GM23338 (cell line): ENCODE data around the gene TPT1. TPM values are rescaled to one million over a fixed set of nuclear protein-coding genes. Genes with fewer than 3 reads are reported as not detected.
A peak's percentile ranks its signal among the peaks of the same experiment; 100 is the strongest.
"Not testable (repeated sequence)": the region's sequence is repeated elsewhere in the genome, so short reads cannot be mapped to it uniquely, and the experiment has no call there.

Experiments used
- ATAC-seq: fragments of 200-7000 bp; cut with Tn5 transposase; 3 replicates; pipeline ENCODE4 v1.9.1; 2020
- DNase-seq: peaks from one replicate; pipeline ENCODE4 v3.0.0-alpha.2; 2015; ENCODE audit warnings: low spot score
- H2AFZ ChIP-seq: fragments of 200-600 bp; sonication (generic); 2 replicates; pipeline ENCODE4 v1.8.0; 2016; ENCODE audit warnings: antibody characterized with exemption, mild to moderate bottlenecking, moderate library complexity
- H3F3A ChIP-seq: fragments of 200-600 bp; sonication (generic); replicated peaks from 2 replicates; pipeline ENCODE4 v1.8.0; 2017; ENCODE audit warnings: antibody characterized with exemption, mixed run types, low read depth
- H3K27ac ChIP-seq: fragments of 200-600 bp; sonication (generic); 2 replicates; pipeline ENCODE4 v1.6.1; 2016; ENCODE audit warnings: low read depth
- H3K27me3 ChIP-seq: fragments of 200-600 bp; sonication (generic); 2 replicates; pipeline ENCODE4 v1.8.0; 2016; ENCODE audit warnings: mild to moderate bottlenecking, mixed run types, moderate library complexity; ENCODE audit not compliant: insufficient read depth
- H3K36me3 ChIP-seq: fragments of 200-600 bp; sonication (generic); 2 replicates; pipeline ENCODE4 v1.8.0; 2016; ENCODE audit warnings: mild to moderate bottlenecking; ENCODE audit not compliant: insufficient read depth
- H3K4me1 ChIP-seq: fragments of 200-600 bp; sonication (generic); 2 replicates; pipeline ENCODE4 v1.8.0; 2016; ENCODE audit warnings: mild to moderate bottlenecking, moderate library complexity; ENCODE audit not compliant: insufficient read depth
- H3K4me2 ChIP-seq: fragments of 200-600 bp; sonication (generic); 2 replicates; pipeline ENCODE4 v1.7.1; 2017; ENCODE audit warnings: mixed run types
- H3K4me3 ChIP-seq: fragments of 200-600 bp; sonication (generic); 2 replicates; pipeline ENCODE4 v1.6.1; 2016; ENCODE audit warnings: mixed run types
- H3K79me2 ChIP-seq: fragments of 200-600 bp; sonication (generic); replicated peaks from 2 replicates; pipeline ENCODE4 v1.8.0; 2017; ENCODE audit warnings: mild to moderate bottlenecking; ENCODE audit not compliant: insufficient read depth
- H3K9me2 ChIP-seq: fragments of 200-600 bp; sonication (generic); 2 replicates; pipeline ENCODE4 v1.8.0; 2017; ENCODE audit not compliant: insufficient read depth
- H4K20me1 ChIP-seq: fragments of 200-600 bp; sonication (generic); replicated peaks from 2 replicates; pipeline ENCODE4 v1.8.0; 2017; ENCODE audit warnings: mild to moderate bottlenecking; ENCODE audit not compliant: insufficient read depth
- H3K27ac Mint-ChIP-seq: 2 replicates; pipeline ENCODE4 v1.8.0; 2020; ENCODE audit warnings: inconsistent platforms, mild to moderate bottlenecking, moderate library complexity, mixed read lengths
- H3K27me3 Mint-ChIP-seq: 3 replicates; pipeline ENCODE4 v1.8.0; 2022; ENCODE audit warnings: low read depth, mild to moderate bottlenecking, moderate library complexity, mixed read lengths, inconsistent platforms; ENCODE audit not compliant: insufficient read depth, poor library complexity
- H3K36me3 Mint-ChIP-seq: 3 replicates; pipeline ENCODE4 v1.8.0; 2021; ENCODE audit warnings: low read depth, mild to moderate bottlenecking, inconsistent platforms, moderate library complexity, mixed read lengths
- H3K4me1 Mint-ChIP-seq: 3 replicates; pipeline ENCODE4 v1.8.0; 2020; ENCODE audit warnings: mild to moderate bottlenecking, inconsistent platforms, mixed read lengths
- H3K4me3 Mint-ChIP-seq: 3 replicates; pipeline ENCODE4 v1.8.0; 2021; ENCODE audit warnings: moderate library complexity, mild to moderate bottlenecking, inconsistent platforms, mixed read lengths
- H3K9me3 Mint-ChIP-seq: 3 replicates; pipeline ENCODE4 v1.8.0; 2020; ENCODE audit warnings: moderate library complexity, mild to moderate bottlenecking, inconsistent platforms, mixed read lengths
- CREB1 ChIP-seq: fragments of 250-450 bp; sonication (Bioruptor Pico); IDR thresholded peaks from 2 replicates; pipeline ENCODE4 v1.5.0; 2020; ENCODE audit warnings: low read depth, mild to moderate bottlenecking, moderate library complexity
- ETS1 ChIP-seq: IDR thresholded peaks from 2 replicates; pipeline ENCODE4 v1.6.1; 2016; ENCODE audit warnings: antibody characterized with exemption
- EZH2 ChIP-seq: fragments of 200-600 bp; sonication (generic); IDR thresholded peaks from one replicate; pipeline ENCODE4 v1.8.0; 2017; ENCODE audit warnings: antibody characterized with exemption, mild to moderate bottlenecking, low read depth; ENCODE audit not compliant: unreplicated experiment
- EZH2phosphoT487 ChIP-seq: fragments of 200-600 bp; sonication (generic); IDR thresholded peaks from one replicate; pipeline ENCODE4 v1.8.1; 2018; ENCODE audit warnings: antibody characterized with exemption; ENCODE audit not compliant: unreplicated experiment
- JUNB ChIP-seq: IDR thresholded peaks from one replicate; pipeline ENCODE4 v1.6.1; 2016; ENCODE audit warnings: antibody characterized with exemption; ENCODE audit not compliant: unreplicated experiment
- NANOG ChIP-seq: IDR thresholded peaks from 2 replicates; pipeline ENCODE4 v1.6.1; 2016; ENCODE audit warnings: antibody characterized with exemption, borderline replicate concordance
- POLR2AphosphoS5 ChIP-seq: IDR thresholded peaks from 2 replicates; pipeline ENCODE4 v1.6.1; 2016; ENCODE audit warnings: antibody characterized with exemption, low read depth
- ZNF331 ChIP-seq: fragments of 250-450 bp; sonication (Bioruptor Pico); IDR thresholded peaks from 2 replicates; pipeline ENCODE4 v1.5.0; 2020; ENCODE audit warnings: low read depth, mild to moderate bottlenecking, moderate library complexity
- long read RNA-seq: library from polyadenylated mRNA; unstranded; transcript quantifications from one replicate; pipeline ENCODE4 v2.0.0, GENCODE V29; 2020; ENCODE audit not compliant: unreplicated experiment
- polyA plus RNA-seq: library from polyadenylated mRNA; unstranded; fragments of >200 nt; fragmentation: Nextera tagmentation; extraction: Ambion mirVana; gene quantifications from 2 replicates; pipeline ENCODE4 v1.2.1, GENCODE V29; 2016
- total RNA-seq: library from RNA; depleted of rRNA; stranded (reverse); fragments of >200 nt; shearing (Covaris generic); gene quantifications from 2 replicates; pipeline ENCODE4 v1.2.3, GENCODE V29; 2014; rRNA removed
- TF ChIP-seq, protein P1 (sequence below): IDR thresholded peaks from one replicate; pipeline ENCODE4 v1.6.1; 2018; ENCODE audit warnings: antibody characterized with exemption; ENCODE audit not compliant: unreplicated experiment

The TPT1 gene
- total RNA-seq (1,385 and 1,395 TPM in 2 replicates), polyA plus RNA-seq (2,519 and 3,116 TPM in 2 replicates)
- long read RNA-seq, full-length matches to known transcripts = 2,761 of 2,843 reads
- long read RNA-seq, partial matches to known transcripts = 42 of 2,843 reads
- long read RNA-seq, other reads (novel, unspliced or antisense) = 40 of 2,843 reads

- H3K36me3 ChIP-seq = peaks cover 43% of the 10 kb centered on the region
- H3K4me3 ChIP-seq = peak within 1 kb of the TSS; percentile 78
- Mint-ChIP-seq H3K36me3 (peaks cover 63% of the 10 kb centered on the region), H3K4me3 (peak within 1 kb of the TSS; percentile 98), H3K27ac (peak within 1 kb of the TSS; percentile 100), H3K4me1 (peaks cover 27% of the 10 kb centered on the region), H3K27me3 (peaks cover 12% of the 10 kb centered on the region), H3K9me3 (peaks cover 6% of the 10 kb centered on the region; the same call in 1 of the 3 replicates)
- DNase-seq (peak; percentile 98), ATAC-seq (peak; percentile 90)
- peak within 1 kb of the TSS; percentile 98 for H3K27ac ChIP-seq
- TF ChIP-seq CREB1 (CRISPR knock-in tag) = peak; percentile 99
- peak; percentile 78 for TF ChIP-seq POLR2AphosphoS5
- no peak for TF ChIP-seq JUNB
- no peak for TF ChIP-seq EZH2phosphoT487
- TF ChIP-seq EZH2 = no peak
- no peak for TF ChIP-seq ZNF331
- peak; percentile 65; the same call in 1 of the 2 replicates for TF ChIP-seq ETS1
- no peak for TF ChIP-seq NANOG
- TF ChIP-seq, protein P1, sequence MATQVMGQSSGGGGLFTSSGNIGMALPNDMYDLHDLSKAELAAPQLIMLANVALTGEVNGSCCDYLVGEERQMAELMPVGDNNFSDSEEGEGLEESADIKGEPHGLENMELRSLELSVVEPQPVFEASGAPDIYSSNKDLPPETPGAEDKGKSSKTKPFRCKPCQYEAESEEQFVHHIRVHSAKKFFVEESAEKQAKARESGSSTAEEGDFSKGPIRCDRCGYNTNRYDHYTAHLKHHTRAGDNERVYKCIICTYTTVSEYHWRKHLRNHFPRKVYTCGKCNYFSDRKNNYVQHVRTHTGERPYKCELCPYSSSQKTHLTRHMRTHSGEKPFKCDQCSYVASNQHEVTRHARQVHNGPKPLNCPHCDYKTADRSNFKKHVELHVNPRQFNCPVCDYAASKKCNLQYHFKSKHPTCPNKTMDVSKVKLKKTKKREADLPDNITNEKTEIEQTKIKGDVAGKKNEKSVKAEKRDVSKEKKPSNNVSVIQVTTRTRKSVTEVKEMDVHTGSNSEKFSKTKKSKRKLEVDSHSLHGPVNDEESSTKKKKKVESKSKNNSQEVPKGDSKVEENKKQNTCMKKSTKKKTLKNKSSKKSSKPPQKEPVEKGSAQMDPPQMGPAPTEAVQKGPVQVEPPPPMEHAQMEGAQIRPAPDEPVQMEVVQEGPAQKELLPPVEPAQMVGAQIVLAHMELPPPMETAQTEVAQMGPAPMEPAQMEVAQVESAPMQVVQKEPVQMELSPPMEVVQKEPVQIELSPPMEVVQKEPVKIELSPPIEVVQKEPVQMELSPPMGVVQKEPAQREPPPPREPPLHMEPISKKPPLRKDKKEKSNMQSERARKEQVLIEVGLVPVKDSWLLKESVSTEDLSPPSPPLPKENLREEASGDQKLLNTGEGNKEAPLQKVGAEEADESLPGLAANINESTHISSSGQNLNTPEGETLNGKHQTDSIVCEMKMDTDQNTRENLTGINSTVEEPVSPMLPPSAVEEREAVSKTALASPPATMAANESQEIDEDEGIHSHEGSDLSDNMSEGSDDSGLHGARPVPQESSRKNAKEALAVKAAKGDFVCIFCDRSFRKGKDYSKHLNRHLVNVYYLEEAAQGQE = peak; percentile 8
- H3F3A ChIP-seq = peaks cover 36% of the 10 kb centered on the region
- H3K9me2 ChIP-seq = no peaks in the 10 kb centered on the region
- peaks cover 26% of the 10 kb centered on the region for H3K4me1 ChIP-seq
- no peaks in the 10 kb centered on the region for H3K27me3 ChIP-seq
- peak within 1 kb of the TSS; percentile 94 for H3K4me2 ChIP-seq
- peaks cover 66% of the 10 kb centered on the region for H3K79me2 ChIP-seq
- H2AFZ ChIP-seq = peak within 1 kb of the TSS; percentile 95
- H4K20me1 ChIP-seq = peaks cover 44% of the 10 kb centered on the region
These were observed at the start of gene TPT1 for GRCh38 chr13:45341034-45341798. Gene TPT1 (minus strand): TSS chr13:45341183. CDS start chr13:45341069, 114 bp downstream.

GRCh38 chr13:45390348-45390747 is 49.4 kb upstream of the TPT1 start:
- H3K36me3 Mint-ChIP-seq, H4K20me1 ChIP-seq, H3K27ac ChIP-seq, H3F3A ChIP-seq, H3K27me3 ChIP-seq, H3K36me3 ChIP-seq, H3K9me3 Mint-ChIP-seq, DNase-seq, H3K27me3 Mint-ChIP-seq, H3K9me2 ChIP-seq, H2AFZ ChIP-seq, H3K4me3 ChIP-seq, H3K4me1 Mint-ChIP-seq, H3K4me1 ChIP-seq, H3K4me2 ChIP-seq, H3K27ac Mint-ChIP-seq, H3K79me2 ChIP-seq, ATAC-seq, H3K4me3 Mint-ChIP-seq: not testable (repeated sequence)
